ENCODE data around the gene PRPF40B.

PRPF40B gene

DNA sequence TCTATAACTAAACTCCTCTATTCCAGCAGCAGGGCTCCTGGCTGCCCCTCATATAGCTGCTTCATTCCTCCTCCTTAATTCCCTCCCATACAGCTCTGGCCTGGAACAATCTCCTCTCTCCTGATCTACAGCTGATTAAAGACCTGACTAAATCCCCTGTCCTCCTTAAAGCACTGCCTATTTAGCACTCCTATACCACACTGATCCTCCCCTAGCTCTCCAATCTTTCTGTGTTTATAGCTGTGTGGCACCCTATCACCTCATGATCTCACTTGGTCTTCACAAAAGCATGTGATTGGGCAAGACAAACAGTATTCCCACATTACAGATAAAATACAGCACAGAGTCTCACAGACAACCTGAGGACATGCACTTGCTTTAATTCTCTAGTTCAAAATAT lies 66.4 kb downstream of the PRPF40B start:
- peak in 1 of 3 donors; percentile 17 for DNase-seq

DNA sequence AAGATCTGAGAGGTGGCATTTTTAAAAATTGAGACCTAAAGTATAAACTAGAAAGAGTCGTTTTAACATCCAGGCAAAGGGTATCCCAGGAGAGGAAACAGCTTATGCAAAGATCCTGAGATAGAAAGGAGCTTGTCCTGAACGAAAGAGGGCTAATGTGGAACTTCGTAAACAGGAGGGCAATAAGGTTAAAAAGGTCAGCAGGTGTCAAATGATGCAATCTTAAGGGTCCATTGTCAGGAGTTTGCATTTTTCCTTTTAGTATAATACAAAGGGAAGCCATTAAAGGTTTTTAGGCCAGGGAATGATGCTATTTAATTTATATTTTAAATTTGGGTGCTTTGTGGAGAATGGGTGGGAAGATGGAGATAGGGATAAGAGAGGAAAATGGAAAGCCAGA lies 69.5 kb downstream of the PRPF40B start:
- DNase-seq, result peak in 1 of 3 donors; percentile 7

GRCh38 chr12:49693931-49694444 lies 70.6 kb downstream of the PRPF40B start:
- DNase-seq, result peak; percentile 52 to 67 (median 54)
